Stimulated activated effector memory CD8-positive, alpha-beta T cell treated with anti-CD3 and anti-CD28 coated beads, Interleukin-12 subunit alpha, Interleukin-12 subunit beta, amount 100 ng/mL, for 72 hours (primary cell): ENCODE data around the gene ICAM1.

Source experiments
- ATAC-seq: fragments of 150-1000 bp; cut with Tn5 transposase; 2 replicates; pipeline ENCODE4 v1.10.0; 2021
- DNase-seq, 2 donors: peaks; one replicate each; pipeline ENCODE4 v3.0.0; 2021 to 2022; ENCODE audit warnings: low spot score in 2 of 2
- H3K27ac Mint-ChIP-seq: one replicate; pipeline ENCODE4 v1.8.0; 2022; ENCODE audit warnings: mild to moderate bottlenecking, mixed read lengths
- H3K36me3 Mint-ChIP-seq: one replicate; pipeline ENCODE4 v1.8.0; 2022; ENCODE audit warnings: mild to moderate bottlenecking, mixed read lengths
- H3K4me1 Mint-ChIP-seq: one replicate; pipeline ENCODE4 v1.8.0; 2022; ENCODE audit warnings: mixed read lengths
- H3K4me3 Mint-ChIP-seq: one replicate; pipeline ENCODE4 v1.8.0; 2022; ENCODE audit warnings: mild to moderate bottlenecking, mixed read lengths
- H3K9me3 Mint-ChIP-seq: one replicate; pipeline ENCODE4 v1.8.0; 2022; ENCODE audit warnings: mixed read lengths

Gene ICAM1

GRCh38 chr19:10317857-10318462, 47.0 kb downstream of the ICAM1 start:
- ATAC-seq (no peak), DNase-seq (no peak)
- H3K36me3 Mint-ChIP-seq = peaks cover 81% of the 10 kb centered on the region
- no peak overlapping the region for H3K27ac Mint-ChIP-seq
- no peaks in the 10 kb centered on the region for H3K9me3 Mint-ChIP-seq
- peaks cover 22% of the 10 kb centered on the region for H3K4me1 Mint-ChIP-seq
- no peak overlapping the region for H3K4me3 Mint-ChIP-seq

GRCh38 chr19:10318807-10319682, 48.1 kb downstream of the ICAM1 start:
- no peak overlapping the region for H3K27ac Mint-ChIP-seq
- peaks cover 22% of the 10 kb centered on the region for H3K4me1 Mint-ChIP-seq
- no peaks in the 10 kb centered on the region for H3K9me3 Mint-ChIP-seq
- DNase-seq (no peak), ATAC-seq (no peak)
- no peak overlapping the region for H3K4me3 Mint-ChIP-seq
- peaks cover 86% of the 10 kb centered on the region for H3K36me3 Mint-ChIP-seq

GRCh38 chr19:10320602-10321416, 49.9 kb downstream of the ICAM1 start:
- Mint-ChIP-seq H3K4me3 (no peak overlapping the region), H3K27ac (no peak overlapping the region), H3K4me1 (peaks cover 8% of the 10 kb centered on the region), H3K36me3 (peaks cover 92% of the 10 kb centered on the region), H3K9me3 (no peaks in the 10 kb centered on the region)
- DNase-seq = no peak
- no peak for ATAC-seq

- ATAC-seq (no peak), DNase-seq (no peak)
- Mint-ChIP-seq H3K4me3 (no peak overlapping the region), H3K9me3 (no peaks in the 10 kb centered on the region), H3K36me3 (peaks cover 92% of the 10 kb centered on the region), H3K27ac (peak overlapping the region; percentile 2), H3K4me1 (peaks cover 2% of the 10 kb centered on the region)
Measured at GRCh38 chr19:10321417-10321797, 50.5 kb downstream of the ICAM1 start.

- peak overlapping the region; percentile 2 for H3K27ac Mint-ChIP-seq
- peaks cover 92% of the 10 kb centered on the region for H3K36me3 Mint-ChIP-seq
- H3K4me1 Mint-ChIP-seq = no peaks in the 10 kb centered on the region
- H3K4me3 Mint-ChIP-seq = no peak overlapping the region
- DNase-seq = no peak
- no peaks in the 10 kb centered on the region for H3K9me3 Mint-ChIP-seq
- ATAC-seq = no peak
Measured at GRCh38 chr19:10321874-10322835, 51.2 kb downstream of the ICAM1 start.

- Mint-ChIP-seq H3K4me3 (no peak overlapping the region), H3K27ac (no peak overlapping the region), H3K36me3 (peaks cover 96% of the 10 kb centered on the region), H3K9me3 (no peaks in the 10 kb centered on the region), H3K4me1 (peaks cover 8% of the 10 kb centered on the region)
- ATAC-seq (no peak), DNase-seq (no peak)
Measured at GRCh38 chr19:10325732-10326131, 54.8 kb downstream of the ICAM1 start.

- Mint-ChIP-seq H3K27ac (no peak overlapping the region), H3K4me1 (peaks cover 16% of the 10 kb centered on the region), H3K9me3 (no peaks in the 10 kb centered on the region), H3K36me3 (peaks cover 100% of the 10 kb centered on the region), H3K4me3 (no peak overlapping the region)
- ATAC-seq (no peak), DNase-seq (no peak)
Measured at GRCh38 chr19:10327793-10328192, 56.9 kb downstream of the ICAM1 start.

GRCh38 chr19:10328558-10329429, 57.9 kb downstream of the ICAM1 start:
- Mint-ChIP-seq H3K4me3 (no peak overlapping the region), H3K9me3 (no peaks in the 10 kb centered on the region), H3K36me3 (peaks cover 100% of the 10 kb centered on the region), H3K4me1 (peaks cover 22% of the 10 kb centered on the region), H3K27ac (no peak overlapping the region)
- ATAC-seq (no peak), DNase-seq (no peak)

GRCh38 chr19:10329555-10329954, 58.6 kb downstream of the ICAM1 start:
- ATAC-seq (no peak), DNase-seq (no peak)
- Mint-ChIP-seq H3K36me3 (peaks cover 99% of the 10 kb centered on the region), H3K9me3 (no peaks in the 10 kb centered on the region), H3K4me1 (peaks cover 30% of the 10 kb centered on the region), H3K27ac (no peak overlapping the region), H3K4me3 (no peak overlapping the region)

- Mint-ChIP-seq H3K36me3 (peaks cover 97% of the 10 kb centered on the region), H3K4me1 (peaks cover 35% of the 10 kb centered on the region), H3K27ac (peak overlapping the region; percentile 97), H3K9me3 (no peaks in the 10 kb centered on the region), H3K4me3 (peak overlapping the region; percentile 93)
- DNase-seq = no peak
- ATAC-seq = peak; percentile 1
Measured at GRCh38 chr19:10332158-10332964, 61.4 kb downstream of the ICAM1 start.

- peaks cover 36% of the 10 kb centered on the region for H3K4me1 Mint-ChIP-seq
Measured at GRCh38 chr19:10332965-10333757, 62.2 kb downstream of the ICAM1 start, which contains the start of gene RAVER1. Gene RAVER1, minus strand, starts transcription at chr19:10333529. Its CDS starts 22 bp downstream, at chr19:10333507.

GRCh38 chr19:10333758-10334587, 63.1 kb downstream of the ICAM1 start:
- DNase-seq (no peak), ATAC-seq (peak; percentile 4)
- H3K4me1 Mint-ChIP-seq = peaks cover 44% of the 10 kb centered on the region
- peak overlapping the region; percentile 93 for H3K4me3 Mint-ChIP-seq
- peak overlapping the region; percentile 97 for H3K27ac Mint-ChIP-seq
- H3K9me3 Mint-ChIP-seq = no peaks in the 10 kb centered on the region
- H3K36me3 Mint-ChIP-seq = peaks cover 81% of the 10 kb centered on the region

More at GRCh38 chr19:10332965-10333757, 62.2 kb downstream of the ICAM1 start, which contains the start of gene RAVER1:
- ATAC-seq (peak; percentile 95), DNase-seq (peak; percentile 89 to 97)
- Mint-ChIP-seq H3K27ac (peak within 1 kb of the TSS; percentile 97), H3K4me3 (peak within 1 kb of the TSS; percentile 93), H3K9me3 (no peaks in the 10 kb centered on the region), H3K36me3 (peaks cover 90% of the 10 kb centered on the region)
